ENCODE data around the gene SOD1. TPM values are rescaled to one million over a fixed set of nuclear protein-coding genes. Genes with fewer than 3 reads are reported as not detected.
"Not testable (repeated sequence)": the region's sequence is repeated elsewhere in the genome, so short reads cannot be mapped to it uniquely, and the experiment has no call there.

Gene SOD1
- polyA plus RNA-seq, 1 donor from 2014 or later: 438 TPM

- H3K4me3 Mint-ChIP-seq: no peak overlapping the region
These were observed 18.0 kb upstream of the SOD1 start for GRCh38 chr21:31641416-31641922.

GRCh38 chr21:31644643-31645042 is 14.8 kb upstream of the SOD1 start:
- H3K36me3 Mint-ChIP-seq: no peaks in the 10 kb centered on the region
- peaks cover 0 to 2% (median 0%) of the 10 kb centered on the region in 3 donors for H3K9me3 Mint-ChIP-seq
- H3K4me3 Mint-ChIP-seq: no peak overlapping the region
- peaks cover 8 to 15% (median 14%) of the 10 kb centered on the region in 3 donors for H3K4me1 Mint-ChIP-seq
- no peaks in the 10 kb centered on the region for H3K27me3 Mint-ChIP-seq
- H3K27ac Mint-ChIP-seq: no peak overlapping the region

More at GRCh38 chr21:31641416-31641922, 18.0 kb upstream of the SOD1 start:
- peaks cover 0 to 5% (median 5%) of the 10 kb centered on the region in 3 donors for H3K4me1 Mint-ChIP-seq
- H3K27ac Mint-ChIP-seq: no peak overlapping the region
- peaks cover 3% of the 10 kb centered on the region for H3K36me3 Mint-ChIP-seq
- peaks cover 0 to 8% (median 4%) of the 10 kb centered on the region in 3 donors for H3K9me3 Mint-ChIP-seq
- H3K27me3 Mint-ChIP-seq: no peaks in the 10 kb centered on the region

GRCh38 chr21:31647650-31648049 is 11.8 kb upstream of the SOD1 start:
- H3K36me3 Mint-ChIP-seq: no peaks in the 10 kb centered on the region
- peak overlapping the region in 2 of 3 donors; percentile 21 to 56 for H3K27ac Mint-ChIP-seq
- no peaks in the 10 kb centered on the region for H3K27me3 Mint-ChIP-seq
- H3K4me1 Mint-ChIP-seq: peaks cover 8 to 16% (median 14%) of the 10 kb centered on the region in 3 donors
- H3K4me3 Mint-ChIP-seq: peak overlapping the region; percentile 38 to 91 (median 84)
- peaks cover 0 to 3% (median 0%) of the 10 kb centered on the region in 3 donors for H3K9me3 Mint-ChIP-seq

- Mint-ChIP-seq H3K27ac (no peak overlapping the region), H3K4me3 (no peak overlapping the region), H3K36me3 (no peaks in the 10 kb centered on the region), H3K4me1 (peaks cover 16 to 24% (median 19%) of the 10 kb centered on the region in 3 donors), H3K9me3 (peaks cover 0 to 3% (median 0%) of the 10 kb centered on the region in 3 donors), H3K27me3 (no peaks in the 10 kb centered on the region)
These were observed 8.6 kb upstream of the SOD1 start for GRCh38 chr21:31650930-31651329.

- not testable (repeated sequence) for H3K4me3 Mint-ChIP-seq, H3K27ac Mint-ChIP-seq, H3K9me3 Mint-ChIP-seq, H3K27me3 Mint-ChIP-seq, H3K36me3 Mint-ChIP-seq
- peaks cover 15 to 22% (median 19%) of the 10 kb centered on the region in 3 donors for H3K4me1 Mint-ChIP-seq
These were observed 8.0 kb upstream of the SOD1 start for GRCh38 chr21:31651491-31651890.

GRCh38 chr21:31654340-31654739 is 5.2 kb upstream of the SOD1 start:
- H3K9me3 Mint-ChIP-seq: peaks cover 0 to 3% (median 0%) of the 10 kb centered on the region in 3 donors
- H3K4me3 Mint-ChIP-seq: no peak overlapping the region
- peak overlapping the region in 1 of 3 donors; percentile 97 for H3K27ac Mint-ChIP-seq

GRCh38 chr21:31654821-31655580 is 4.5 kb upstream of the SOD1 start:
- not testable (repeated sequence) for H3K27me3 Mint-ChIP-seq, H3K36me3 Mint-ChIP-seq, H3K9me3 Mint-ChIP-seq
- H3K4me1 Mint-ChIP-seq: peaks cover 15 to 22% (median 21%) of the 10 kb centered on the region in 3 donors
- H3K27ac Mint-ChIP-seq: peak overlapping the region in 2 of 3 donors; percentile 78 to 97
- H3K4me3 Mint-ChIP-seq: peak overlapping the region; percentile 78 to 89 (median 83)

More at GRCh38 chr21:31654340-31654739, 5.2 kb upstream of the SOD1 start:
- Mint-ChIP-seq H3K4me1 (peaks cover 15 to 19% (median 18%) of the 10 kb centered on the region in 3 donors), H3K36me3 (no peaks in the 10 kb centered on the region), H3K27me3 (no peaks in the 10 kb centered on the region)

- Mint-ChIP-seq H3K27me3 (no peaks in the 10 kb centered on the region), H3K4me1 (peaks cover 19 to 33% (median 31%) of the 10 kb centered on the region in 3 donors), H3K4me3 (peak overlapping the region in 3 of 4 donors; percentile 22 to 78 (median 75)), H3K27ac (no peak overlapping the region), H3K9me3 (no peaks in the 10 kb centered on the region), H3K36me3 (no peaks in the 10 kb centered on the region)
These were observed 3.0 kb upstream of the SOD1 start for GRCh38 chr21:31656199-31657095.

GRCh38 chr21:31658053-31658452 is 1.4 kb upstream of the SOD1 start:
- Mint-ChIP-seq H3K9me3 (no peaks in the 10 kb centered on the region), H3K27ac (no peak overlapping the region), H3K4me3 (peak overlapping the region; percentile 3 to 57 (median 30)), H3K36me3 (peaks cover 2% of the 10 kb centered on the region), H3K4me1 (peaks cover 21 to 41% (median 38%) of the 10 kb centered on the region in 3 donors), H3K27me3 (no peaks in the 10 kb centered on the region)

GRCh38 chr21:31659286-31659535 is 282 bp upstream of the SOD1 start:
- Mint-ChIP-seq H3K9me3 (no peaks in the 10 kb centered on the region), H3K4me3 (peak overlapping the region; percentile 94 to 100 (median 99)), H3K27me3 (no peaks in the 10 kb centered on the region), H3K36me3 (peaks cover 3% of the 10 kb centered on the region), H3K27ac (peak overlapping the region; percentile 79 to 98 (median 80)), H3K4me1 (peaks cover 29 to 46% (median 40%) of the 10 kb centered on the region in 3 donors)

GRCh38 chr21:31660259-31660565 is 719 bp downstream of the SOD1 start:
- no peaks in the 10 kb centered on the region for H3K9me3 Mint-ChIP-seq
- peaks cover 32 to 44% (median 36%) of the 10 kb centered on the region in 3 donors for H3K4me1 Mint-ChIP-seq
- peak overlapping the region; percentile 72 to 95 (median 94) for H3K27ac Mint-ChIP-seq
- peak overlapping the region; percentile 92 to 98 (median 95) for H3K4me3 Mint-ChIP-seq
- no peaks in the 10 kb centered on the region for H3K27me3 Mint-ChIP-seq
- H3K36me3 Mint-ChIP-seq: peaks cover 7% of the 10 kb centered on the region

- Mint-ChIP-seq H3K4me3 (peak overlapping the region; percentile 92 to 98 (median 95)), H3K27me3 (no peaks in the 10 kb centered on the region), H3K36me3 (peaks cover 7% of the 10 kb centered on the region), H3K27ac (peak overlapping the region in 2 of 3 donors; percentile 72 to 95), H3K4me1 (peaks cover 35 to 44% (median 38%) of the 10 kb centered on the region in 3 donors), H3K9me3 (no peaks in the 10 kb centered on the region)
These were observed 1.1 kb downstream of the SOD1 start for GRCh38 chr21:31660591-31660990.

GRCh38 chr21:31663584-31664249 is 4.2 kb downstream of the SOD1 start:
- Mint-ChIP-seq H3K27ac (peak overlapping the region in 2 of 3 donors; percentile 56 to 84), H3K4me3 (peak overlapping the region in 1 of 4 donors; percentile 65), H3K27me3 (no peaks in the 10 kb centered on the region), H3K9me3 (no peaks in the 10 kb centered on the region), H3K36me3 (peaks cover 11% of the 10 kb centered on the region), H3K4me1 (peaks cover 35 to 49% (median 40%) of the 10 kb centered on the region in 3 donors)

GRCh38 chr21:31665397-31665796 is 5.9 kb downstream of the SOD1 start:
- H3K36me3 Mint-ChIP-seq: peaks cover 11% of the 10 kb centered on the region
- peaks cover 29 to 42% (median 34%) of the 10 kb centered on the region in 3 donors for H3K4me1 Mint-ChIP-seq
- no peaks in the 10 kb centered on the region for H3K27me3 Mint-ChIP-seq
- no peaks in the 10 kb centered on the region for H3K9me3 Mint-ChIP-seq
- no peak overlapping the region for H3K27ac Mint-ChIP-seq
- peak overlapping the region in 3 of 4 donors; percentile 39 to 66 (median 46) for H3K4me3 Mint-ChIP-seq
